Naive thymus-derived CD4-positive, alpha-beta T cell (primary cell): ENCODE data around the gene CTNNA3. TPM values are rescaled to one million over a fixed set of nuclear protein-coding genes. Genes with fewer than 3 reads are reported as not detected.

Experiments
- ATAC-seq: fragments of 150-1000 bp; cut with Tn5 transposase; 2 replicates; pipeline ENCODE4 v1.10.0; 2021; ENCODE audit warnings: mild to moderate bottlenecking, moderate library complexity
- CTCF ChIA-PET: fragments of 350-600 bp; sonication (Branson Sonifier 250); formaldehyde crosslinking; loops from one replicate; lab custom pipeline; 2021; ENCODE audit warnings: antibody characterized with exemption; lab: Charles Lee
- POLR2A ChIA-PET: fragments of 350-600 bp; sonication (Branson Sonifier 250); formaldehyde crosslinking; loops from one replicate; lab custom pipeline; 2021; ENCODE audit warnings: antibody characterized with exemption, inconsistent platforms; lab: Charles Lee
- DNase-seq, 9 donors: peaks; one replicate each; pipeline versions ENCODE4 v3.0.0 to v3.0.0-alpha.2; 2020 to 2022; ENCODE audit warnings: mixed read lengths in 1 of 9
- H3K27ac ChIP-seq: one replicate; pipeline ENCODE4 v1.7.0; 2013; ENCODE audit warnings: mild to moderate bottlenecking, low read depth, low read length, moderate library complexity
- H3K27me3 ChIP-seq, 2 donors: one replicate each; pipeline ENCODE4 v1.7.0; 2013; ENCODE audit warnings: low read length in 2 of 2, mild to moderate bottlenecking in 2 of 2, moderate library complexity in 2 of 2; ENCODE audit not compliant: control insufficient read depth in 2 of 2, insufficient read depth in 2 of 2
- H3K36me3 ChIP-seq, 3 experiments: 1 replicate in 2 of 3; 2 replicates in 1 of 3; pipeline ENCODE4 v1.7.0; 2013; ENCODE audit warnings: low read length in 3 of 3, mild to moderate bottlenecking in 3 of 3, moderate library complexity in 1 of 3; ENCODE audit not compliant: insufficient read depth in 3 of 3, control insufficient read depth in 2 of 3
- H3K4me1 ChIP-seq, 2 donors: one replicate each; pipeline ENCODE4 v1.7.0; 2013; ENCODE audit warnings: low read length in 2 of 2, mild to moderate bottlenecking in 2 of 2, moderate library complexity in 1 of 2; ENCODE audit not compliant: control insufficient read depth in 2 of 2, insufficient read depth in 2 of 2
- H3K4me3 ChIP-seq: 2 replicates; pipeline ENCODE4 v1.7.0; 2013; ENCODE audit warnings: mild to moderate bottlenecking, low read length
- H3K9me3 ChIP-seq, 3 experiments: 1 replicate in 2 of 3; 2 replicates in 1 of 3; pipeline ENCODE4 v1.7.0; 2013; ENCODE audit warnings: low read length in 3 of 3; ENCODE audit not compliant: control insufficient read depth in 2 of 3
- H3K27ac Mint-ChIP-seq, 9 donors: one replicate each; pipeline ENCODE4 v1.8.0; 2020 to 2022; ENCODE audit warnings: mixed read lengths in 9 of 9, mild to moderate bottlenecking in 8 of 9, moderate library complexity in 5 of 9, inconsistent platforms in 2 of 9
- H3K27me3 Mint-ChIP-seq, 5 donors: one replicate each; pipeline ENCODE4 v1.8.0; 2021 to 2022; ENCODE audit warnings: mixed read lengths in 5 of 5, mild to moderate bottlenecking in 1 of 5
- H3K36me3 Mint-ChIP-seq, 5 donors: one replicate each; pipeline ENCODE4 v1.8.0; 2020 to 2022; ENCODE audit warnings: mixed read lengths in 5 of 5, mild to moderate bottlenecking in 3 of 5, inconsistent platforms in 1 of 5
- H3K4me1 Mint-ChIP-seq, 7 donors: one replicate each; pipeline ENCODE4 v1.8.0; 2020 to 2022; ENCODE audit warnings: mixed read lengths in 7 of 7, mild to moderate bottlenecking in 3 of 7, inconsistent platforms in 1 of 7
- H3K4me3 Mint-ChIP-seq, 10 donors: one replicate each; pipeline ENCODE4 v1.8.0; 2020 to 2022; ENCODE audit warnings: mild to moderate bottlenecking in 10 of 10, mixed read lengths in 10 of 10, moderate library complexity in 6 of 10, inconsistent platforms in 2 of 10
- H3K9me3 Mint-ChIP-seq, 11 donors: one replicate each; pipeline ENCODE4 v1.8.0; 2020 to 2022; ENCODE audit warnings: mixed read lengths in 11 of 11, mild to moderate bottlenecking in 4 of 11, inconsistent platforms in 1 of 11, moderate library complexity in 1 of 11
- intact Hi-C, 2 donors: fragments of 100-400 bp; cut with micrococcal nuclease; formaldehyde crosslinking; loops; one replicate each; pipeline ENCODE4 v1.15.1; 2023
- polyA plus RNA-seq, 2 donors: library from polyadenylated mRNA; unstranded; fragments of 300-500 nt; fragmentation: Illumina TruSeq; gene quantifications; one replicate each; pipeline ENCODE4 v1.2.3, GENCODE V29; 2021
- total RNA-seq, 6 experiments: library from RNA in 5 of 6; stranded (reverse) in 5 of 6; gene quantifications; 1 replicate in 5 of 6; 2 replicates in 1 of 6; pipeline ENCODE4 v1.2.3 and lab custom pipeline; 2021 to 2026

CTNNA3 gene
- total and polyA plus RNA-seq, 7 experiments from 2014 or later, result 0.43 to 0.84 (median 0.71) TPM; not detected in 2

- Mint-ChIP-seq H3K4me3 (no peak overlapping the region), H3K36me3 (no peaks in the 10 kb centered on the region), H3K9me3 (peaks cover 0 to 7% (median 0%) of the 10 kb centered on the region in 11 donors), H3K27ac (no peak overlapping the region), H3K4me1 (peaks cover 0 to 2% (median 0%) of the 10 kb centered on the region in 7 donors), H3K27me3 (peaks cover 0 to 9% (median 4%) of the 10 kb centered on the region in 5 donors)
- no peaks in the 10 kb centered on the region for H3K9me3 ChIP-seq
- intact Hi-C loops, result no loop called here
- no peak overlapping the region for H3K27ac ChIP-seq
- no peak for DNase-seq
- H3K4me3 ChIP-seq, result no peak overlapping the region
- no peaks in the 10 kb centered on the region for H3K4me1 ChIP-seq
- ATAC-seq, result no peak
- no peaks in the 10 kb centered on the region for H3K36me3 ChIP-seq
- CTCF ChIA-PET, result interaction anchor here (1.3 kb wide), 1 partner anchor 15 kb away, joined by 4 read pairs; no protein-coding TSS in a partner anchor
- no peaks in the 10 kb centered on the region for H3K27me3 ChIP-seq
- POLR2A ChIA-PET, result no interaction called here
Observed at GRCh38 chr10:67506083-67506756, 189.8 kb downstream of the CTNNA3 start.

GRCh38 chr10:67492317-67493019, 203.5 kb downstream of the CTNNA3 start:
- H3K9me3 Mint-ChIP-seq, result peaks cover 0 to 1% (median 0%) of the 10 kb centered on the region in 11 donors
- no peaks in the 10 kb centered on the region for H3K27me3 Mint-ChIP-seq

GRCh38 chr10:67487906-67488619, 207.9 kb downstream of the CTNNA3 start:
- Mint-ChIP-seq H3K4me1 (no peaks in the 10 kb centered on the region), H3K36me3 (no peaks in the 10 kb centered on the region), H3K27ac (no peak overlapping the region), H3K4me3 (no peak overlapping the region), H3K9me3 (peaks cover 0 to 6% (median 0%) of the 10 kb centered on the region in 11 donors), H3K27me3 (peaks cover 0 to 12% (median 6%) of the 10 kb centered on the region in 5 donors)
- no peak overlapping the region for H3K27ac ChIP-seq
- ChIA-PET POLR2A (no interaction called here), CTCF (no interaction called here)
- H3K9me3 ChIP-seq, result no peaks in the 10 kb centered on the region
- no peak for DNase-seq
- H3K4me3 ChIP-seq, result no peak overlapping the region
- H3K27me3 ChIP-seq, result no peaks in the 10 kb centered on the region
- intact Hi-C loops, result no loop called here
- H3K4me1 ChIP-seq, result no peaks in the 10 kb centered on the region
- no peaks in the 10 kb centered on the region for H3K36me3 ChIP-seq
- no peak for ATAC-seq

More at GRCh38 chr10:67492317-67493019, 203.5 kb downstream of the CTNNA3 start:
- no peaks in the 10 kb centered on the region for H3K36me3 Mint-ChIP-seq
- H3K27ac Mint-ChIP-seq, result no peak overlapping the region
- Histone ChIP-seq H3K9me3 (no peaks in the 10 kb centered on the region), H3K27ac (no peak overlapping the region), H3K27me3 (no peaks in the 10 kb centered on the region), H3K4me1 (no peaks in the 10 kb centered on the region), H3K36me3 (no peaks in the 10 kb centered on the region), H3K4me3 (no peak overlapping the region)
- intact Hi-C loops, result no loop called here
- no peak for DNase-seq
- no peak overlapping the region for H3K4me3 Mint-ChIP-seq
- ATAC-seq, result no peak
- CTCF ChIA-PET, result no interaction called here
- POLR2A ChIA-PET, result no interaction called here
- no peaks in the 10 kb centered on the region for H3K4me1 Mint-ChIP-seq

GRCh38 chr10:67487199-67487598, 208.8 kb downstream of the CTNNA3 start:
- H3K4me1 Mint-ChIP-seq, result no peaks in the 10 kb centered on the region
- no peaks in the 10 kb centered on the region for H3K36me3 Mint-ChIP-seq
- H3K9me3 Mint-ChIP-seq, result peaks cover 0 to 9% (median 0%) of the 10 kb centered on the region in 11 donors
- DNase-seq, result no peak
- no peak for ATAC-seq
- Histone ChIP-seq H3K4me1 (no peaks in the 10 kb centered on the region), H3K27ac (no peak overlapping the region), H3K9me3 (no peaks in the 10 kb centered on the region), H3K36me3 (no peaks in the 10 kb centered on the region), H3K4me3 (no peak overlapping the region), H3K27me3 (no peaks in the 10 kb centered on the region)
- ChIA-PET POLR2A (no interaction called here), CTCF (no interaction called here)
- H3K27me3 Mint-ChIP-seq, result peaks cover 0 to 12% (median 6%) of the 10 kb centered on the region in 5 donors
- no peak overlapping the region for H3K4me3 Mint-ChIP-seq
- intact Hi-C loops, result no loop called here
- no peak overlapping the region for H3K27ac Mint-ChIP-seq

- Histone ChIP-seq H3K36me3 (no peaks in the 10 kb centered on the region), H3K9me3 (peaks cover 0 to 10% (median 0%) of the 10 kb centered on the region in 3 experiments), H3K27ac (no peak overlapping the region), H3K4me1 (no peaks in the 10 kb centered on the region), H3K4me3 (no peak overlapping the region), H3K27me3 (no peaks in the 10 kb centered on the region)
- H3K9me3 Mint-ChIP-seq, result peaks cover 9 to 46% (median 24%) of the 10 kb centered on the region in 11 donors
- DNase-seq, result no peak
- CTCF ChIA-PET, result interaction anchor here (0.7 kb wide), 1 partner anchor 883 kb away, joined by 3 read pairs; no protein-coding TSS in a partner anchor
- ATAC-seq, result no peak
- no peak overlapping the region for H3K4me3 Mint-ChIP-seq
- no peak overlapping the region for H3K27ac Mint-ChIP-seq
- POLR2A ChIA-PET, result no interaction called here
- intact Hi-C loops, result no loop called here
- peaks cover 0 to 2% (median 0%) of the 10 kb centered on the region in 7 donors for H3K4me1 Mint-ChIP-seq
- peaks cover 0 to 7% (median 4%) of the 10 kb centered on the region in 5 donors for H3K27me3 Mint-ChIP-seq
- peaks cover 0 to 7% (median 0%) of the 10 kb centered on the region in 5 donors for H3K36me3 Mint-ChIP-seq
Observed at GRCh38 chr10:67477868-67478267, 218.1 kb downstream of the CTNNA3 start.

DNA sequence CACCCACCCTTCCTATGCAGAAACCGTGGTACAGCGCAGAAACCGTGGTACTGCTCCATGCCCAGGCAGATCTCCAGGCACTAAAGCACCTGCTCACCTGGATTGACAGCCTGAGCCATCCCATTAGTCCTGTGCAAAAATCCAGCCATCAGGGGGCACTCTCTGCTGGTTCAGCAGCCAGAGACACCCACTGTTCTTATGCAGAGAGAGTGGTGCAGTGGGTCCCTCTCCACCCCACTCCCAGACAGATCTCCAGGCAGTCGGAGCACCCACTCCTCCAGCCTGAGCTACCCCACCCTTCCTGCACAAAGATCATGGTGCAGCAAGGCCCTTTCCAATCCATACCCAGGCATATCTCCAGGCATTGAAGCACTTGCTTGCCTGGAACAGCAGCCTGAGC, 219.8 kb downstream of the CTNNA3 start:
- H3K4me1 Mint-ChIP-seq, result peaks cover 0 to 2% (median 0%) of the 10 kb centered on the region in 7 donors
- Histone ChIP-seq H3K36me3 (no peaks in the 10 kb centered on the region), H3K4me1 (no peaks in the 10 kb centered on the region), H3K27ac (no peak overlapping the region), H3K9me3 (peaks cover 0 to 10% (median 0%) of the 10 kb centered on the region in 3 experiments), H3K27me3 (no peaks in the 10 kb centered on the region), H3K4me3 (no peak overlapping the region)
- H3K36me3 Mint-ChIP-seq, result peaks cover 0 to 10% (median 0%) of the 10 kb centered on the region in 5 donors
- peaks cover 0 to 15% (median 9%) of the 10 kb centered on the region in 5 donors for H3K27me3 Mint-ChIP-seq
- ATAC-seq, result no peak
- peaks cover 9 to 43% (median 24%) of the 10 kb centered on the region in 11 donors for H3K9me3 Mint-ChIP-seq
- H3K4me3 Mint-ChIP-seq, result no peak overlapping the region
- ChIA-PET CTCF (no interaction called here), POLR2A (no interaction called here)
- no peak overlapping the region for H3K27ac Mint-ChIP-seq
- no peak for DNase-seq
- intact Hi-C loops, result no loop called here
